ENCODE data around the gene CASZ1. TPM values are rescaled to one million over a fixed set of nuclear protein-coding genes. Genes with fewer than 3 reads are reported as not detected.

Gene CASZ1
- total RNA-seq, 1 experiment from 2014 or later: 0.69 TPM

DNA sequence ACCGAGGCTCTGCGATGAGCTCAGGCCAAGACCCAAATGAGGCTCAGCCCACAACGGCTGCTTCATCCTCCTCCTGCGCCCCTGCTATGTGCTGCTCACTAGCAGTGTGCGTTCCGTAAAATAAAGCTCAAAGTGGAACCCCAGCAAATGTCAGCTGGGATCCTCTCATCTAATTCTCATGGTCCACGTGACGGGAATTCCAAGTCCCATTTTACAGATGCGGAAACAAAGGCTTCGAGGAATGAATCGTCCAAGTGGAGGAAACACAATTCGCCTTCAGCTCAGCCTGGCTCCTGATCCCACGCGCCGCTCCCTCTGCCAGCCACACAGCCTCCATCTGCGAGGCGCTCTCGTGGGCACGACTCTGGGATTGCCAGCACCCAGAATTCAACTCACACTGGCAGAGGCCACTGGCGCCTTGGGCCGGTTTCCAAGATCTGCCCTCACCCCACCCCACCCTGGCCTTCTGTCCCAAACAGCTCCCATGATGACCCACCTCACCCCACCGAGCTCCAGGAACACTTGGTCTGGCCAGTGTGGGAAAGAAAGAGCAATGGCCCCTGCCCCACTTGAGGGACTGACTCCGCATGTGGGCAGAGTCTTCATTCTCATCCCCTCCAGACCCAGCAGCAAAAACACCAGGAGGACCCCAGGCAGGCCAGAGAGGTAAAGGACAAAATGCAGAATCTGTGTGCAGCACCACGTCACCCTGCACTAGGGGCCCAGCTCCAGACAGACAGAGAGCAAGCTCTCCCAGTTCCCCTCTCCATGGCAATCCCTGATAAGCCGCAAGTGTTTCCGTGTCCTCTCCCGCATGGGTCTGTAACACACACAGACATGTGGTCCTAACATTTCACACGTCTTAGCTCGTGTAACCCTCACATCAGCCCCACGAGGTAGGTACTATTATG is 10.5 kb downstream of the CASZ1 start:
- no peak for DNase-seq (ENCODE audit: low read depth, low spot score)
- in situ Hi-C loops (cut with HindIII; ENCODE audit: low pct_unique_long_range_greater_than_20kb, low sequenced_read_pairs): no loop called here

DNA sequence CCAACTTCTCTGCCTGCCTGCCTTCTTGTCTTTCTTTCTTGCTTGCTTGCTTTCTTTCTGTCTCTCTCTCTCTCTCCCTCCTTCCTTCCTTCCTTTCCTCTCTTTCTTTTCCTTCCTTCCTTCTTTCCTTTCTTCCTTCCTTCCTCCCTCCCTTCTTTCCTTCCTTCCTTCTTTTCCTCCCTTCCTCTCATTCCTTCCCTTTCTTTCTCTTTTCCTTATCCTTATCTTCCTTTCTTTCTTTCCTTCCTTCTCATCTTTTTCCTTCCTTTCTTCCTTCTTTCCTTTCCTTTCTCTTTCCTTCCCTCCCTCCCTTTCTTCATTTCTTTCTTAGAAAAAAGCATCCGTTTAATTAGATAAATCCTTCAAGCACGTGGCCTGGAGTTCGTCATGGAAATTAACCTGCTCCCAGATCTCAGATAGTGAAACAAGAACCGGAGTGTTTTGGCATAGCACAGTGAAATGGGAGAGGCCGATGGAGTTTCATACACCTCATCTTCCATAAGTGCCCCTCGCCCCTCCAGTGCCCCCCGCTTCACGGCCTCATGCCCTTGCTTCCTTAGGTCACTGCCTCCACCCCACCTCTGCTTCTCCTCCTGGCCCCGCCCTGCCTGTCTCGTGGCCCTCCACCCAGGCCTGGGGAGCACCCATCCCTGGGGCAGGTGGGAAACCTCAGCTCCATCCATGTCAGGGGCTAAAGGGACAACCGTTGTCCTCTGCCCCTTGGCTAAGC is 11.3 kb downstream of the CASZ1 start:
- DNase-seq (ENCODE audit: low read depth, low spot score): no peak
- in situ Hi-C loops (cut with HindIII; ENCODE audit: low pct_unique_long_range_greater_than_20kb, low sequenced_read_pairs): no loop called here

DNA sequence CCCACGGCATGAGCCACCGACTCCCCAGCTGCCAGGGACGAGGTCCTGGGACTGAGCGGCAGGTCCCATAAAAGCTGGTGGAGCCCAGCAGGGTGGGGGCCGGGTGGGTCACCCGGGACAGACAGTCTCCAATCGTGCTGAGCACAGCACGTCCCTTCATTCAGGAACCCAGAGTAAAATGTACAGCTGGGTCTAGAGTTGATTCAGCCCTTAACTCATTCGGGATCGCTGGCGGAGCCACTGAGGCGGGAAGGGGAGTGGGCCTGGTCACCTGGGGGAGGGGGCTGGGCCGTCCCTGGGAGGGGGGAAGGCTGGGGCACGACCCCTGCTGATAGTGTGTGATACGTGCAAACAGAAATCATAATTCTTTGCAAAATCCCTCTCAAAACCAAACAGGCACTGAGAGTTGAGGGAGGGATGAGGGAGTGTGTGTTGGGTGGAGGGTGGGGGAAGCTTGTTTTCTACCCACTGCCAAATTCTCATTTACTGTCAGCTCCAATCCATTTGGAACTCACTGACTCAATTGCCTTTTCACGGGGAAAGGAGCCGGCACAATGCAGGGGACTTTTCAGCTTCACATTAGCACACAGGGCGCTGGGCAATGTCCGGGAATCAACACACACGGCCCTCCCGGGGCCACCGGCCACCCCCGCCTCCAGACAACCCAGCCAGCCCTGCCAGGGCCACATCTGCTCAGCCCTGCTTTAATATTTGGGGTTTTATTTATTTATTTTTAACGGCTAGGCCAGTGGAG is 13.8 kb downstream of the CASZ1 start:
- in situ Hi-C loops (cut with HindIII; ENCODE audit: low pct_unique_long_range_greater_than_20kb, low sequenced_read_pairs): no loop called here
- no peak for DNase-seq (ENCODE audit: low read depth, low spot score)

DNA sequence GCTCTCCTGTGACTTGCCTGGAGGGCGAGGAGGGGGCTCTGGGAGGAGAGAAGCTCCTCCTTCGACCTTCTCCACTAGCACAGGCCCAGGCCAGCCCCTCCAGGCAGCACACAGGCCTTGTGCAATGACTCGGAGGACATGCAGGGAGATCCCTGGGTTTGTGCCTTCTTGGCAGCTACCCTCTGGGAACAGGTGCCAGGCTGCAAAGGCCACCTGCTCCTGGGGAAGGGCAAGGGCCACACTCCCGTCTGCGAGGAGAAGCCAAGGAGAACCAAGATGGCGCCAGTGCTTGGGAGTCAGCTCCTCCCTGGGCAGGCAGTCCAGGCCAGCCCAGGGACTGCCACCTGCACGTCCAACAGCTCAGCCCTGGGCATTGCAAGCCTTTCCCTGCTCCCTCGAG is 15.3 kb downstream of the CASZ1 start:
- in situ Hi-C loops (cut with HindIII; ENCODE audit: low pct_unique_long_range_greater_than_20kb, low sequenced_read_pairs): no loop called here
- no peak for DNase-seq (ENCODE audit: low read depth, low spot score)

DNA sequence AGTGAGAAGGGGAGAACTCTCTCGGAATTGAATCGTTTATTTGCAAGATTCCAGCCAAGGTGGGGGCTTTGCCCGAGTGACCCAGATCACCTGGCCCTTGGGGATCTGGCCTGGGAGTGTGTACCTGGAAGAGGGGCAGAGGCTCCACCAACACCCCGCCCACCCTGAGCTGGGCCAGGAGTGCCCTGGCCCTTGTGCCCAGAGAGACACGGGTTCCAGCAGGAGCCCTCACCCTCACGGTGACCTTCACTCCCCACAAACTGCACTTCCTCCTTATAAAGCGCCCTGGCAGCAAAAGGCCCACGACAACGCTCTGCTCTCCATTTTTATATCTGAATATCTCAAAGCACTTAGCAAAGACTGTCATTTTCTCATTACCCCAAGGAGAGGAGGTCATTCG is 16.6 kb downstream of the CASZ1 start:
- in situ Hi-C loops (cut with HindIII; ENCODE audit: low pct_unique_long_range_greater_than_20kb, low sequenced_read_pairs): no loop called here
- DNase-seq (ENCODE audit: low read depth, low spot score): no peak

DNA sequence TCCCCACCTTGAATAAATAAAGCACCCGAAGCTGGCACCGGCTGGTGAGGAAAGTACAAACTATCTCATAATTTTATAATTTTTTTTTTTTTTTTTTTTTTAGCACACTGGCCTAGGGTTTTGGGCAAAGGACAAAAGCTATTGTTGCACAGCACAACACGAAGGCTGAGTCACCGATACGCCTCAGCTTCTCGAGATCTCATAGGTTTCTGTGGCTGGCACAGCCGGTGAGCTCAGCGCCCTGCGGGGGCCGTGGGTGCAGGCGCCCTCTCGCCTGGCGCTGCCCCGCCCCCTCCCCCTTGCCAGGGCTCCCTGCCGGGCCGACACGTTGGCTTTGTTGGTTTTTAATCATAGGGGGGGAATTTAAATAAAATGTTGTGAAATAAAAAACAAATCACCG is 17.2 kb downstream of the CASZ1 start:
- in situ Hi-C loops (cut with HindIII; ENCODE audit: low pct_unique_long_range_greater_than_20kb, low sequenced_read_pairs): no loop called here

DNA sequence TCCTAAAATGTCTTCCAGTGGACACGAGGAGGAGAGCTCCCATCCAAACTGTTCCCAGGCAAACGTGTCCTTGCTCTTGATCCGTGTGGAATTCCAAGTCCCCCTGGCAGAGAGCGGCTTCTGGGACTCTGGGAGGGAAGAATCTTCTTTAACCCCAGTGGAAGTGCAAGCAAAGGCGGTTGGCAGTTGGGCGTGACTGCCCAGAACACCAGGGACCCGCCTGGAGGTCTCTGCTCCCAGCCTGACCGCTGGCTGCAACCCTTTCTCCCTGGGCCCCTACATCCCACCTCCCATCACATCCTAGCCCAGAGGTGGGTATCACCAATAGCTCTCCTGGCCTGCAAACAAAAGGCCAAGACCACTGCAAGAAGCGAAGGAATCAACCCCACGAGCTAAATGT is 17.8 kb downstream of the CASZ1 start:
- DNase-seq (ENCODE audit: low read depth, low spot score): no peak
- in situ Hi-C loops (cut with HindIII; ENCODE audit: low pct_unique_long_range_greater_than_20kb, low sequenced_read_pairs): no loop called here

More for the DNA sequence above, 17.2 kb downstream of the CASZ1 start:
- DNase-seq (ENCODE audit: low read depth, low spot score): no peak

DNA sequence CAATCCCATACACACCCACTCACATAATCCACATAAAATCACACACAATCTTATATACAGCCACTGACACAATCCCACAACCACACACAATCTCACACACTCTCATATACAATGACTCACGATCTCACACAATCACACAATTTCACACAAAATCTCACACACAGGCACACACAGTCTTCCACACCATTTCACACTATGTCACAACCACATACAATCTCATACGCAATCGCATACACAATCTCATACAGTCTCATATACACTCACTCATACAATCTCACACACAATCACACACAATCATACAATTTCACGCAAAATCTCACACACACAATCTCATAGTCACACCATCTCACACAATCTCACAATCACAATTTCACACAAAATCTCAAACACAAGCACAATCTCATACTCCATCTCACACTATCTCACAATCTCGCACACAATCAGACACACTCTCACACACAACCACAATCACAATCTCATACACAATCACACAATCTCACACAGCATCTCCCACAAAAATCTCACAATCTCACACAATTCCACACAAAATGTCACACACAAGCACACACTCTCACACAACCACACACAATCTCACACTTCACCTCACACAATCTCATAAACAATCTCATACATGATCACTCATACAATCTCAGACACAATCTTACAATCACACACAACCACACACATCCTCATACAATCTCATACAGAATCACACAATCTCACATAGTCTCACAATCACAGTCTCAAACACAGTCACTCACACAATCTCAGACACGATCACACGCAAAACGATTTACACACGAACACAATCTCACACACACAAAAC is 18.5 kb downstream of the CASZ1 start:
- no peak for DNase-seq (ENCODE audit: low read depth, low spot score)
- in situ Hi-C loops (cut with HindIII; ENCODE audit: low pct_unique_long_range_greater_than_20kb, low sequenced_read_pairs): no loop called here

DNA sequence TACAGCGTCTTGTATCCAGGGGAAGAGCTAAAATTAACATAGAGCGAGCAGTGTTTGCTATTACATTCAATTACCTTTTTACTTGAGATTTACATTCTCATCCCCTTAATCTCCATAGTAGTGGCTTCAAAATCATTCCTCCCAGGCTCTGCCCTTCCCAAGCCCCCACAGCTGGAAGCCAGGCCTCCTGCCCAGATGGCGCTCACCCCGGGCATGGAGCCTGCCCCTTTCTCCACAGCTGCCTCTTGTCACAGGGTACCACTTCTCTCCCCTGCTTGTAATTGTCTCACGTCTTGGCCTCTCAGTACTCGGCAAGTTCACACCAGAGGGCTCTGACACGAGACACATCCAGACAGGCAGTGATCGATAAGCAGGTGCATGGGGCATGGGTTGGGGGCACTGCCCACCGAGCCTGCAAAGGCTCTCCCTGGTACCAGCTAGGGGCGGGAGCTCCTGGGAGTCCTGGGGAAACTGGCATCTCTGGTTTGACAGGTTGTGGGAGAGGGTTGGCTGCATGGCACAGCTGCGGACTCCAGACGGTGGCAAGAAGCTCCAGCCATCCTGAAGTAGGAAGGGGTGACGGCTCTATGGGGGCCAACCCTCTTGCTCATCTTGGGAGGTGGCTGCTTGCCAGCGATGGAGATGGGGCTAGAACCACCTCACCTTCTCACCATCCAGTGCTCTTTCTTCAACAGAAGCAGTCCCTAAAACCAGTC is 20.1 kb downstream of the CASZ1 start:
- in situ Hi-C loops (cut with HindIII; ENCODE audit: low pct_unique_long_range_greater_than_20kb, low sequenced_read_pairs): no loop called here
- no peak for DNase-seq (ENCODE audit: low read depth, low spot score)

DNA sequence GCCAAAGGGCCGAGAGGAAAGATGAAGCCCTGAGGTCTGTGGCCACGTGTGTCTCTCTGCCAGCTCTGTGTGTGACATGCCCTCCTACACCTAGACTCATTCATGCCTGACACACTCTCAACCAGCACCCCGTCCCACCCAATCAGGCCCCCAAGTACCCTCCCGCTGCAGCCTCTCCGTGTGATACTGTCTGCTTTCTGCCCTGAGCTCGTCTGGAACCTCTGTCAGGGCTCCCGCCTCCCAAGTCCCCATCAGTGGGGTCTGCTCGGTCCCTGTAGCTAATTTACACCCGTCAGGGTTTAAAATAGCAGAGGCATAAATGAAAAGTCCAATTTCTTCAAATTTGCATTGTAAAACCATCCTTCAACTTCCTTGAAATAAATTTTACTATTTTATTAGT is 20.7 kb downstream of the CASZ1 start:
- in situ Hi-C loops (cut with HindIII; ENCODE audit: low pct_unique_long_range_greater_than_20kb, low sequenced_read_pairs): no loop called here
- no peak for DNase-seq (ENCODE audit: low read depth, low spot score)

DNA sequence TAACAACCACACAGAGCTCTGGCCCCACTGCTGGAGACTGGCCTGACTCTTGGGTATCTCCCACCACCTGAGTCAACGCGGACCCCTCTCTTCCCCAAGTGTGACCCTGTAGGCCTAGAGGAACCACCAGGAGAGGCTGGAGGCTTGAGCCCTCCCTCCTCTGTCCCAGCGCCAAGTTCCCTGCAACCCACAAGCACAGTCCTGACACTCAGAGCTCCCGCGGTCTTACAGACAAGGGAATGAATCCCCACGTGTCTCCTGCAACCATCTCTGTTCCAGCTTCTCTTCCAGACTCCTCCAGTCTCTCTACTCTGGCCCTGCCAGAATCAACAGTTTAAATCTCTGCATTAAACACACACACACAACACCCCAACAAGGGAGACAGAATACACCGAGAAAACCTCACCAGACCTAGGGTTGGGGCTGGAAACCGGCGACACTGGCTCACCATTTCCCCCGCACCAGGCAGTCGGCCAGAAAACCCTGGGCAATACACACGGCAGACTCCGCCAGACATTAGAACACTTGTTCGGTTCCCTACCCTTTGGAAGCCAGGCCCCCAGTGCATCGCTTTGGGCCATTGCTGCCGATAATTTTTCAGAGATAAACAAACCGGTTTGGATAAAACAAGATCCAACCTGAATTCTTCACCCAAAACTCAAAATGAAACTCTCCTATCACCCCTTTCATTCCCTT is 21.7 kb downstream of the CASZ1 start:
- DNase-seq (ENCODE audit: low read depth, low spot score): no peak
- in situ Hi-C loops (cut with HindIII; ENCODE audit: low pct_unique_long_range_greater_than_20kb, low sequenced_read_pairs): no loop called here

DNA sequence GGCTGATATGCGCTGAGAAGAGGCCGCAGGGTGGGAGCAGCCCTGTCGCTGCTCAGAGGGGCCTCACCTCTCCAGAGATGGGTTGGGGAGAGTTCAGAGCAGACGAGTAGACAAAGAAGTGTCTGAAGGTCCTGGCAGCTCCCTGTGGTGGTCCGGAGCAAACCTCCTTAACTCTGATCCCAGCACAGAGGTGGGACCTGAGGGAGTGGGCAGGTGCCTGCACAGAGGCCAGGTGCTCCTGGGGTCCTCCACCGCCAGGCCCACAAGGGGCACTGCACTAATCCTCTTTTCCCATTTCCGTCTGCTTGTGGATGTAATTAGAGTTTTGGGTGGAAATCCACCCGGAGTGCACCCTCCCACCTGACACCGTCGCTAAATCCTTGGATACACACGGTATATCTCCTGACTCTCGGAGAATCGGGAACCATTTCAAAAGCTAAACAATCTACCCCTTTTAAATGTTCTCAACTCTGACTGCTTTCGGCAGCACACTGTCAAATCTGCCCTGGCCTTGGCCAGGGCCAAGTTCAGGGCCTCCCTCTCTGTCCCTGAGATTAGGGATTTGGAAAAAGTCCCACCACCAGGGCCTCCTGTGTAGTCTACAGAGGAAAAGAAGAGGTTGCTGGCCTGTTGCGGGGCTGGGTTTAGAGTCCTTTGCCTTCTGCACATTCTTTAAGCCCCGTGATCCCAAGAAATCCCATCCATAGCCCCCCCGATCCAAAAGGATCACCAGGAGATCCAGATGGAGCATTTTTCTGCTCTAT is 22.4 kb downstream of the CASZ1 start:
- no peak for DNase-seq (ENCODE audit: low read depth, low spot score)
- in situ Hi-C loops (cut with HindIII; ENCODE audit: low pct_unique_long_range_greater_than_20kb, low sequenced_read_pairs): no loop called here

DNA sequence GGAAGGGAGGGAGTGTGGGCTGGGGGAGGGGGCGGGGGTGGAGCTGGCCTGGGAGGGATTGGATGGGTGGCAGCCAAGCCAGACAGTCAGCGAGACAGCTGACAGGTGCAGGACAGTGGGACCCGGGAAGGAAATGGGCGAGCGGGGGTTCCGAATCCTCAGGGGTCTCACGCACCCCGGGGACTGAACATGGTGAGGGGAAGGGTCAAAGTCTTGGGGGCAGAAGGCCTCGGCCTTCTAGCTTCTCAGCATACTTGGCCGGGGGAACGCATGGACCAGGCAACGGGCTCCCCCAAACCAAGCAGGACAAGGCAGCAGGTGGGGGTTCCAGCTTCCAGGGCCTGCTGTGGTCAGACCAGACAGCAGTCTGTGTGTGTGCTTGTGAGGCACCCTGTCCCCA is 23.1 kb downstream of the CASZ1 start:
- in situ Hi-C loops (cut with HindIII; ENCODE audit: low pct_unique_long_range_greater_than_20kb, low sequenced_read_pairs): no loop called here
- no peak for DNase-seq (ENCODE audit: low read depth, low spot score)

DNA sequence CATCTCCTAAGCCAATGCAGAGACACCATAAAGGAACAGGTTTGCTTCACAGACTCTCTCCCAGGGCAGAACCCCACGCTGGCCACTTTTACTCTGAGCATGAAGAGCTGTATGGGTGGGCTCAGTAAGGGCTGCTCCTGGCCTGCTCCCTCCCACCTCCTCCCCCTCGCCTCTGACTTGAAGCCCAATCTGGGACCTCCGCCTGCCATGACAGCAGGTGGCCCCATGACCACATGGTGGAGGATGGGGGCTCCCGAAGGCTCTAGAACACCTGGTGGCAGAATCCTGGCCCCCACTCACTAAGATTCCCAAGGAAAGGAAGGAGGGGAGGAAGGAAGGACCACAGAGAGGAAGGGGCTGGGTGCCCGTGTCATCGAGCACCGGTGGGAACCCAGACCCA is 23.7 kb downstream of the CASZ1 start:
- in situ Hi-C loops (cut with HindIII; ENCODE audit: low pct_unique_long_range_greater_than_20kb, low sequenced_read_pairs): no loop called here
- no peak for DNase-seq (ENCODE audit: low read depth, low spot score)

DNA sequence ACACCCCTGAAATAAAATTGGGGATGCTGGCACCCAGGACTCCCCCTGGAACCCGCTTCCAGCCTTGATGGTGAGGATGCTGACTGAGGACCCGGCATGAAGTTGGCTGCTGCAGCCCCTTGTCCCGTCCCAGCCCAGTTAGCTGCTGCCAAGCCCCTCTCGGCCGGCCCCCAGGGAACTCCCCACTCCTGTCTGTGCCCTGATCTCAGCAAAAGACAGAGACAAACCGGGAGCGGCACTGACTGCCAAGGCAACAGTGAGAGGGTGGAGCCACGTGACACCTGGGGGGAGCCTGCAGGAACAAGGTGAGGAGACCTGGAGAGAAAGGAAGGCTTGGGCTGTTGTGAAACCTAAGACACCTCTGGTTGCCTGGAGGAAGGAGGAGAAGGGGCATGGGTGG is 24.7 kb downstream of the CASZ1 start:
- no peak for DNase-seq (ENCODE audit: low read depth, low spot score)
- in situ Hi-C loops (cut with HindIII; ENCODE audit: low pct_unique_long_range_greater_than_20kb, low sequenced_read_pairs): no loop called here

DNA sequence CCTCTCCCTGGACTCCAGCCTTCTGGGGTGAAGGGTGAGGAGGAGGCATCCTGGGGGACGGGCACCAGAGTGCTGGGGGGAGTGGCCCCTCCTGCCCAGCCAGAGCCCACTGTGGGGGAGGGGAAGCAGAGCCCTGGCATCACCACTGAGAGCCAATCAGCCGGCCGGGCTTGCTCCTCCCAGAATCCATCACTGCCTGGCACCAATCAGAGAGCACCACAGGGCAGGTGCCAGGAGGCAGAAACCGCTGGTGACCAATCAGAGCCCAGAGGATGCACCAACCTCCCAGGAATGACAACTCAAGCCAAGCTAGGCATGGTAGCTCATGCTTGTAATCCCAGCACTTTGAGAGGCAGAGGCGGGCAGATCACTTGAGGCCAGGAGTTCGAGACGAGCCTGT is 27.9 kb downstream of the CASZ1 start:
- in situ Hi-C loops (cut with HindIII; ENCODE audit: low pct_unique_long_range_greater_than_20kb, low sequenced_read_pairs): no loop called here
- DNase-seq (ENCODE audit: low read depth, low spot score): peak; percentile 37

Measured in SK-MEL-5 (cell line).